SH-SY5Y (cell line): ENCODE results near the gene PRPF4.

ENCODE experiments used
- GATA2 ChIP-seq: IDR thresholded peaks from 2 replicates; pipeline ENCODE4 v1.6.1; 2011; ENCODE audit warnings: mild to moderate bottlenecking, low read depth, low read length
- GATA3 ChIP-seq: IDR thresholded peaks from 2 replicates; pipeline ENCODE4 v1.6.1; 2011; ENCODE audit warnings: low read depth, mild to moderate bottlenecking, low read length, moderate library complexity

GRCh38 chr9:113269871-113270270 is 5.6 kb upstream of the PRPF4 start:
- TF ChIP-seq GATA3 (no peak), GATA2 (no peak)
